ENCODE measurements around the gene SEC11A. TPM values are rescaled to one million over a fixed set of nuclear protein-coding genes. Genes with fewer than 3 reads are reported as not detected.

The SEC11A gene
- total RNA-seq, 2 experiments from 2014 or later: 44.1 to 47.0 TPM

GRCh38 chr15:84634228-84634837 is 81.6 kb downstream of the SEC11A start:
- no peaks in the 10 kb centered on the region for H3K27me3 ChIP-seq (ENCODE audit: control insufficient read depth in 1 of 2, insufficient read depth in 2 of 2, low read length in 2 of 2)
- H3K27ac Mint-ChIP-seq: peak overlapping the region; percentile 92
- peaks cover 41% of the 10 kb centered on the region for H3K4me1 ChIP-seq (ENCODE audit: insufficient read depth, low read length)
- H3K9me3 ChIP-seq (ENCODE audit: control insufficient read depth in 1 of 2, insufficient read depth in 1 of 2, low read length in 2 of 2): no peaks in the 10 kb centered on the region
- H3K9me3 Mint-ChIP-seq: no peaks in the 10 kb centered on the region
- H3K27me3 Mint-ChIP-seq: no peaks in the 10 kb centered on the region
- ATAC-seq (ENCODE audit: poor library complexity): no peak
- H3K4me1 Mint-ChIP-seq (ENCODE audit: low read depth): peaks cover 52% of the 10 kb centered on the region
- peaks cover 54% of the 10 kb centered on the region for H3K36me3 Mint-ChIP-seq (ENCODE audit: low read depth)
- H3K36me3 ChIP-seq (ENCODE audit: insufficient read depth, low read length): peaks cover 22% of the 10 kb centered on the region
- peak overlapping the region; percentile 69 for H3K4me3 ChIP-seq (ENCODE audit: low read length)
- TF ChIP-seq CTCF (IDR thresholded peaks at IDR 0.05): no peak
- intact Hi-C loops (cut with DNase I, micrococcal nuclease): loop anchor here in 1 of 2 experiments (10.0 kb wide), 1 partner anchor 350 kb away; the partner anchor contains the start of gene PDE8A
- POLR2A ChIA-PET: interaction anchor here (0.9 to 7.2 kb wide), 12 partner anchors 19 to 347 kb away, joined by 3 to 122 read pairs (median 6); partner anchors contain the start of genes NMB, PDE8A, SEC11A and WDR73
- H3K4me3 Mint-ChIP-seq: peak overlapping the region; percentile 95
- CTCF ChIA-PET: interaction anchor here (1.0 to 2.5 kb wide), 3 partner anchors 20 to 63 kb away, joined by 3 to 11 read pairs (median 4); partner anchors contain the start of gene WDR73
- DNase-seq: peak in 1 of 14 experiments; percentile 21
- no peak overlapping the region for H3K27ac ChIP-seq (ENCODE audit: low read depth in 1 of 2, low read length in 2 of 2)

- Mint-ChIP-seq H3K4me3 (peak overlapping the region; percentile 96), H3K4me1 (ENCODE audit: low read depth) (peaks cover 52% of the 10 kb centered on the region), H3K9me3 (no peaks in the 10 kb centered on the region), H3K27me3 (no peaks in the 10 kb centered on the region), H3K36me3 (ENCODE audit: low read depth) (peaks cover 49% of the 10 kb centered on the region), H3K27ac (peak overlapping the region; percentile 92)
- H3K4me3 ChIP-seq (ENCODE audit: low read length): peak overlapping the region; percentile 69
- ChIA-PET POLR2A (interaction anchor here (0.7 to 7.2 kb wide), 10 partner anchors 20 to 348 kb away, joined by 3 to 122 read pairs (median 6); partner anchors contain the start of genes NMB, PDE8A, SEC11A and WDR73), CTCF (interaction anchor here (1.0 to 2.5 kb wide), 3 partner anchors 20 to 62 kb away, joined by 3 to 11 read pairs (median 4); partner anchors contain the start of gene WDR73)
- H3K4me1 ChIP-seq (ENCODE audit: insufficient read depth, low read length): peaks cover 41% of the 10 kb centered on the region
- no peaks in the 10 kb centered on the region for H3K27me3 ChIP-seq (ENCODE audit: control insufficient read depth in 1 of 2, insufficient read depth in 2 of 2, low read length in 2 of 2)
- H3K36me3 ChIP-seq (ENCODE audit: insufficient read depth, low read length): peaks cover 16% of the 10 kb centered on the region
- DNase-seq: peak; percentile 43 to 85 (median 60)
- H3K9me3 ChIP-seq (ENCODE audit: control insufficient read depth in 1 of 2, insufficient read depth in 1 of 2, low read length in 2 of 2): no peaks in the 10 kb centered on the region
- peak overlapping the region; percentile 29 to 61 for H3K27ac ChIP-seq (ENCODE audit: low read depth in 1 of 2, low read length in 2 of 2)
- no peak for TF ChIP-seq CTCF (IDR thresholded peaks at IDR 0.05)
- peak; percentile 41 for ATAC-seq (ENCODE audit: poor library complexity)
- intact Hi-C loops (cut with DNase I, micrococcal nuclease): loop anchor here (1.0 to 10.0 kb wide), 3 partner anchors 19 to 351 kb away; partner anchors contain the start of gene PDE8A (in 1 of the 2)
These were observed 82.4 kb downstream of the SEC11A start for GRCh38 chr15:84633311-84634227.

- ChIA-PET CTCF (interaction anchor here (0.6 to 2.2 kb wide), 6 partner anchors 21 to 61 kb away, joined by 3 to 6 read pairs (median 4); partner anchors contain the start of gene WDR73), POLR2A (interaction anchor here (0.7 to 7.2 kb wide), 15 partner anchors 9 to 349 kb away, joined by 3 to 122 read pairs (median 6); partner anchors contain the start of genes NMB, SEC11A, WDR73 and ZSCAN2)
- no peak for DNase-seq
- Mint-ChIP-seq H3K9me3 (no peaks in the 10 kb centered on the region), H3K4me1 (ENCODE audit: low read depth) (peaks cover 43% of the 10 kb centered on the region), H3K36me3 (ENCODE audit: low read depth) (peaks cover 33% of the 10 kb centered on the region), H3K4me3 (peak overlapping the region; percentile 93), H3K27ac (peak overlapping the region; percentile 92), H3K27me3 (no peaks in the 10 kb centered on the region)
- H3K27me3 ChIP-seq (ENCODE audit: control insufficient read depth in 1 of 2, insufficient read depth in 2 of 2, low read length in 2 of 2): no peaks in the 10 kb centered on the region
- no peaks in the 10 kb centered on the region for H3K36me3 ChIP-seq (ENCODE audit: insufficient read depth, low read length)
- no peaks in the 10 kb centered on the region for H3K9me3 ChIP-seq (ENCODE audit: control insufficient read depth in 1 of 2, insufficient read depth in 1 of 2, low read length in 2 of 2)
- peaks cover 39% of the 10 kb centered on the region for H3K4me1 ChIP-seq (ENCODE audit: insufficient read depth, low read length)
- ATAC-seq (ENCODE audit: poor library complexity): peak; percentile 4
- intact Hi-C loops (cut with DNase I, micrococcal nuclease): loop anchor here (1.0 to 10.0 kb wide), 4 partner anchors 21 to 353 kb away; partner anchors contain the start of genes PDE8A (in 1 of the 2) and WDR73 (in 1 of the 2)
- no peak for TF ChIP-seq CTCF (IDR thresholded peaks at IDR 0.05)
- peak overlapping the region; percentile 68 to 72 for H3K27ac ChIP-seq (ENCODE audit: low read depth in 1 of 2, low read length in 2 of 2)
- peak overlapping the region; percentile 69 for H3K4me3 ChIP-seq (ENCODE audit: low read length)
These were observed 84.2 kb downstream of the SEC11A start for GRCh38 chr15:84631706-84632272.
